ENCODE measurements around the gene FHIT. TPM values are rescaled to one million over a fixed set of nuclear protein-coding genes. Genes with fewer than 3 reads are reported as not detected.

Gene FHIT
- total RNA-seq, 1 donor from 2014 or later: 5.7 TPM

DNA sequence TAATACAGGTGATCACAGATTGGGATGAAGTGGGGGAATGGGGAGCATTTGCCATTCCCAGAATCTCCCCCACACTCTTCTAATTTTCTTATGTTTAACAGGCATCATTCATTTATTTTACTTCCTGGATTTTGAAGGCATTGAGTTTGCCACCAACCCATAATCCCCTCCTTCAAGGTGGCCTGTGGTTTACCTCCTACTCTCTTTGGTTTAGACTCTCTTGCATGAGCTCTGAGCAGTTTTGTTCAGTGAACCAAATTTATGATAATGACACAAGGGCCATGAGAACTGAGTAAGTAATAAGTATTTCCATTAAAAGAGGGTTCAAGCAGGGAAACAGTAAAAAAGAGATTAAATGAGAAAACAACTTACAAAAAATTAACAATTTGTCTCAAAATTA, 1498.3 kb downstream of the FHIT start:
- H3K9me3 Mint-ChIP-seq: no peaks in the 10 kb centered on the region

DNA sequence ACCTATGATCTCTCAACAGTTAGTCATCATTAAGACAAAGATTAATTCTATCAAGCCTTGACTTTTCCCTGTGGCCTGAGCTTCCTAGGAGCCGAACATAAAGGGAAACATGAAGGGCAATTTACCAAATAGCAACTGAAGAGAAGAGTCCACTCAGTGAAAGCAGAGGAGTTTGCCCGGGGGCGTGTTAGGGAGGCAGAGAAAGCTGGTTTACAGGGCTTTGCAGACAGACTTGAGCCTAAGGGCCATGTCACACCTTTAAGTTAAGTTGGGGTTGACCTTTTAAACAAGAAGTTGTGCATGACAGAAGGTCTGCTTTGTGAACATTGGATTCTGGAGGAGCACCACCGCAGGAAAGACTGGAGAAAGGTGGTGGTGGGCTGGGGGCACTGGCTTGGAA, 1499.6 kb downstream of the FHIT start:
- Histone ChIP-seq H3K79me2 (ENCODE audit: low read depth) (no peaks in the 10 kb centered on the region), H3K4me3 (no peak overlapping the region), H2AFZ (replicated peaks) (no peak overlapping the region), H3K9ac (no peak overlapping the region), H3K9me3 (ENCODE audit: low read depth) (no peaks in the 10 kb centered on the region), H3K4me1 (peaks cover 24% of the 10 kb centered on the region), H3K27me3 (no peaks in the 10 kb centered on the region), H3F3A (ENCODE audit: low read depth) (no peaks in the 10 kb centered on the region), H3K4me2 (no peak overlapping the region), H4K20me1 (ENCODE audit: low read depth) (no peaks in the 10 kb centered on the region), H3K36me3 (no peaks in the 10 kb centered on the region), H3K27ac (no peak overlapping the region)
- no peak for DNase-seq (ENCODE audit: low spot score)
- TF ChIP-seq EZH2 (IDR thresholded peaks at IDR 0.05): no peak
- TF ChIP-seq, protein P1, sequence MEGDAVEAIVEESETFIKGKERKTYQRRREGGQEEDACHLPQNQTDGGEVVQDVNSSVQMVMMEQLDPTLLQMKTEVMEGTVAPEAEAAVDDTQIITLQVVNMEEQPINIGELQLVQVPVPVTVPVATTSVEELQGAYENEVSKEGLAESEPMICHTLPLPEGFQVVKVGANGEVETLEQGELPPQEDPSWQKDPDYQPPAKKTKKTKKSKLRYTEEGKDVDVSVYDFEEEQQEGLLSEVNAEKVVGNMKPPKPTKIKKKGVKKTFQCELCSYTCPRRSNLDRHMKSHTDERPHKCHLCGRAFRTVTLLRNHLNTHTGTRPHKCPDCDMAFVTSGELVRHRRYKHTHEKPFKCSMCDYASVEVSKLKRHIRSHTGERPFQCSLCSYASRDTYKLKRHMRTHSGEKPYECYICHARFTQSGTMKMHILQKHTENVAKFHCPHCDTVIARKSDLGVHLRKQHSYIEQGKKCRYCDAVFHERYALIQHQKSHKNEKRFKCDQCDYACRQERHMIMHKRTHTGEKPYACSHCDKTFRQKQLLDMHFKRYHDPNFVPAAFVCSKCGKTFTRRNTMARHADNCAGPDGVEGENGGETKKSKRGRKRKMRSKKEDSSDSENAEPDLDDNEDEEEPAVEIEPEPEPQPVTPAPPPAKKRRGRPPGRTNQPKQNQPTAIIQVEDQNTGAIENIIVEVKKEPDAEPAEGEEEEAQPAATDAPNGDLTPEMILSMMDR (IDR thresholded peaks at IDR 0.05): no peak
- TF ChIP-seq EZH2phosphoT487 (IDR thresholded peaks at IDR 0.05): no peak
- Mint-ChIP-seq H3K36me3 (no peaks in the 10 kb centered on the region), H3K27ac (no peak overlapping the region), H3K9me3 (no peaks in the 10 kb centered on the region), H3K4me3 (no peak overlapping the region), H3K4me1 (peaks cover 19% of the 10 kb centered on the region), H3K27me3 (ENCODE audit: insufficient read depth, low read depth) (peaks cover 2% of the 10 kb centered on the region)

More for the DNA sequence above, 1498.3 kb downstream of the FHIT start:
- Mint-ChIP-seq H3K4me3 (no peak overlapping the region), H3K27me3 (ENCODE audit: insufficient read depth, low read depth) (peaks cover 2% of the 10 kb centered on the region), H3K36me3 (no peaks in the 10 kb centered on the region), H3K27ac (no peak overlapping the region), H3K4me1 (peaks cover 22% of the 10 kb centered on the region)
- Histone ChIP-seq H3K9me3 (ENCODE audit: low read depth) (no peaks in the 10 kb centered on the region), H3K4me3 (no peak overlapping the region), H3K27ac (no peak overlapping the region), H4K20me1 (ENCODE audit: low read depth) (no peaks in the 10 kb centered on the region), H3K4me2 (no peak overlapping the region), H2AFZ (replicated peaks) (no peak overlapping the region), H3K36me3 (no peaks in the 10 kb centered on the region), H3K4me1 (peaks cover 27% of the 10 kb centered on the region), H3K9ac (no peak overlapping the region), H3K79me2 (ENCODE audit: low read depth) (no peaks in the 10 kb centered on the region), H3F3A (ENCODE audit: low read depth) (no peaks in the 10 kb centered on the region), H3K27me3 (no peaks in the 10 kb centered on the region)
- TF ChIP-seq, protein P1 (IDR thresholded peaks at IDR 0.05): no peak
- TF ChIP-seq EZH2 (IDR thresholded peaks at IDR 0.05) (no peak), EZH2phosphoT487 (IDR thresholded peaks at IDR 0.05) (no peak)
- DNase-seq (ENCODE audit: low spot score): no peak

GRCh38 chr3:59750391-59750790, 1500.9 kb downstream of the FHIT start:
- H3F3A ChIP-seq (ENCODE audit: low read depth): no peaks in the 10 kb centered on the region
- no peaks in the 10 kb centered on the region for H3K36me3 ChIP-seq
- H4K20me1 ChIP-seq (ENCODE audit: low read depth): no peaks in the 10 kb centered on the region
- peaks cover 12% of the 10 kb centered on the region for H3K4me1 Mint-ChIP-seq
- DNase-seq (ENCODE audit: low spot score): no peak
- H3K79me2 ChIP-seq (ENCODE audit: low read depth): no peaks in the 10 kb centered on the region
- H3K9me3 Mint-ChIP-seq: no peaks in the 10 kb centered on the region
- no peak overlapping the region for H3K4me3 Mint-ChIP-seq
- H2AFZ ChIP-seq (replicated peaks): no peak overlapping the region
- no peak overlapping the region for H3K4me2 ChIP-seq
- no peak overlapping the region for H3K9ac ChIP-seq
- no peaks in the 10 kb centered on the region for H3K27me3 ChIP-seq
- no peaks in the 10 kb centered on the region for H3K9me3 ChIP-seq (ENCODE audit: low read depth)
- no peak overlapping the region for H3K4me3 ChIP-seq
- no peaks in the 10 kb centered on the region for H3K36me3 Mint-ChIP-seq
- TF ChIP-seq, protein P1 (IDR thresholded peaks at IDR 0.05): no peak
- TF ChIP-seq EZH2 (IDR thresholded peaks at IDR 0.05) (no peak), EZH2phosphoT487 (IDR thresholded peaks at IDR 0.05) (no peak)
- H3K27ac Mint-ChIP-seq: no peak overlapping the region
- peaks cover 14% of the 10 kb centered on the region for H3K4me1 ChIP-seq
- no peak overlapping the region for H3K27ac ChIP-seq
- H3K27me3 Mint-ChIP-seq (ENCODE audit: insufficient read depth, low read depth): peaks cover 2% of the 10 kb centered on the region

All from neural progenitor cell (in vitro differentiated cells).